GM19324 (cell line): ENCODE data around the gene CRHR1.
"Not testable (repeated sequence)": the region's sequence is repeated elsewhere in the genome, so short reads cannot be mapped to it uniquely, and the experiment has no call there.

ENCODE experiments used
- ATAC-seq: cut with Tn5 transposase; IDR thresholded peaks from one replicate; pipeline ENCODE4 v1.9.1; 2021; ENCODE audit warnings: mild to moderate bottlenecking, moderate library complexity; ENCODE audit not compliant: unreplicated experiment, low FRiP score

Gene CRHR1

GRCh38 chr17:45857977-45858708 lies 74.0 kb downstream of the CRHR1 start:
- no peak for ATAC-seq

- no peak for ATAC-seq
Observed at GRCh38 chr17:45861165-45861564, 77.0 kb downstream of the CRHR1 start.

GRCh38 chr17:45862127-45862526 lies 78.0 kb downstream of the CRHR1 start:
- not testable (repeated sequence) for ATAC-seq

GRCh38 chr17:45863857-45864654 lies 79.9 kb downstream of the CRHR1 start:
- ATAC-seq: no peak

- no peak for ATAC-seq
Observed at GRCh38 chr17:45867171-45867570, 83.1 kb downstream of the CRHR1 start.

- ATAC-seq: no peak
Observed at GRCh38 chr17:45867702-45868101, 83.6 kb downstream of the CRHR1 start.

- no peak for ATAC-seq
Observed at GRCh38 chr17:45868276-45868675, 84.2 kb downstream of the CRHR1 start.

GRCh38 chr17:45869676-45870341 lies 85.7 kb downstream of the CRHR1 start:
- ATAC-seq: no peak

- no peak for ATAC-seq
Observed at GRCh38 chr17:45870342-45870974, 86.3 kb downstream of the CRHR1 start.

GRCh38 chr17:45871718-45872117 lies 87.6 kb downstream of the CRHR1 start:
- no peak for ATAC-seq

GRCh38 chr17:45873728-45874127 lies 89.6 kb downstream of the CRHR1 start:
- ATAC-seq: no peak

- ATAC-seq: no peak
Observed at GRCh38 chr17:45874151-45874550, 90.0 kb downstream of the CRHR1 start.

- no peak for ATAC-seq
Observed at GRCh38 chr17:45876539-45876938, 92.4 kb downstream of the CRHR1 start.

GRCh38 chr17:45877467-45877866 lies 93.3 kb downstream of the CRHR1 start:
- no peak for ATAC-seq

- ATAC-seq: no peak
Observed at GRCh38 chr17:45883063-45883462, 98.9 kb downstream of the CRHR1 start.
